Mesothelial cell of epicardium (in vitro differentiated cells): ENCODE results near the gene KIAA2012. TPM values are rescaled to one million over a fixed set of nuclear protein-coding genes. Genes with fewer than 3 reads are reported as not detected.
A peak's percentile ranks its signal among the peaks of the same experiment; 100 is the strongest.
"Not testable (repeated sequence)": the region's sequence is repeated elsewhere in the genome, so short reads cannot be mapped to it uniquely, and the experiment has no call there.

ENCODE experiments used
- DNase-seq, 2 experiments: peaks; one replicate each; pipeline ENCODE4 v3.0.0; 2021; ENCODE audit warnings: low spot score in 2 of 2; ENCODE audit not compliant: unreplicated experiment in 2 of 2
- H3K27ac Mint-ChIP-seq: 2 replicates; pipeline ENCODE4 v1.8.0; 2021; ENCODE audit warnings: mixed read lengths
- H3K27me3 Mint-ChIP-seq: 2 replicates; pipeline ENCODE4 v1.8.0; 2021; ENCODE audit warnings: low read depth, mixed read lengths
- H3K36me3 Mint-ChIP-seq: 2 replicates; pipeline ENCODE4 v1.8.0; 2021; ENCODE audit warnings: mixed read lengths
- H3K4me1 Mint-ChIP-seq: 2 replicates; pipeline ENCODE4 v1.8.0; 2021; ENCODE audit warnings: mixed read lengths
- H3K4me3 Mint-ChIP-seq: 2 replicates; pipeline ENCODE4 v1.8.0; 2021; ENCODE audit warnings: mild to moderate bottlenecking, moderate library complexity, mixed read lengths
- H3K9me3 Mint-ChIP-seq: 2 replicates; pipeline ENCODE4 v1.8.0; 2021; ENCODE audit warnings: mixed read lengths
- total RNA-seq: library from RNA; stranded (reverse); gene quantifications from 3 replicates; pipeline ENCODE4 v1.2.1, GENCODE V29; 2021
- TF ChIP-seq, protein P1 (sequence below): fragments of 200-600 bp; sonication (generic); IDR thresholded peaks from one replicate; pipeline ENCODE4 v1.5.0; 2021; ENCODE audit warnings: antibody characterized with exemption; ENCODE audit not compliant: unreplicated experiment

KIAA2012 gene
- total RNA-seq, 1 donor from 2014 or later, result 0.45 TPM

DNA sequence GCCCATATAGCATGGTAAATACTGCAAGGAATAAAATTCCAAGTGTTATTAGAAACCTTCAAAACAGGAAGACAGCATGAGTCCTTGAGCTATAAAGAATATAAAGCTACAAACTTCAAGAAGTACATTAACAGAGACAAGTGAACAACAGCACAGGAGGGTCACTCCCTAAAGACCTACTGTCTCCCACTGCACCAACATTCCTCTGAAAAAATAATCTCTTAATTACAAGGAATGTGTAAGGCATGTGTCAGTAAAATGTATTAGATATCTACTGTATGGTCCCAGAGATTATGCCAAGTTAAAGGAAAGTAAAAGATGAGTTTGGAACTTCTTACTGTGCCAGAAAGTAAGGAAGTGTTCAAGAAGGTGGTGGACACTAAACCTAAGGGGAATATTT lies 135.5 kb downstream of the KIAA2012 start:
- no peak overlapping the region for H3K4me3 Mint-ChIP-seq
- H3K36me3 Mint-ChIP-seq, result peaks cover 14% of the 10 kb centered on the region
- DNase-seq, result no peak
- TF ChIP-seq, protein P1, sequence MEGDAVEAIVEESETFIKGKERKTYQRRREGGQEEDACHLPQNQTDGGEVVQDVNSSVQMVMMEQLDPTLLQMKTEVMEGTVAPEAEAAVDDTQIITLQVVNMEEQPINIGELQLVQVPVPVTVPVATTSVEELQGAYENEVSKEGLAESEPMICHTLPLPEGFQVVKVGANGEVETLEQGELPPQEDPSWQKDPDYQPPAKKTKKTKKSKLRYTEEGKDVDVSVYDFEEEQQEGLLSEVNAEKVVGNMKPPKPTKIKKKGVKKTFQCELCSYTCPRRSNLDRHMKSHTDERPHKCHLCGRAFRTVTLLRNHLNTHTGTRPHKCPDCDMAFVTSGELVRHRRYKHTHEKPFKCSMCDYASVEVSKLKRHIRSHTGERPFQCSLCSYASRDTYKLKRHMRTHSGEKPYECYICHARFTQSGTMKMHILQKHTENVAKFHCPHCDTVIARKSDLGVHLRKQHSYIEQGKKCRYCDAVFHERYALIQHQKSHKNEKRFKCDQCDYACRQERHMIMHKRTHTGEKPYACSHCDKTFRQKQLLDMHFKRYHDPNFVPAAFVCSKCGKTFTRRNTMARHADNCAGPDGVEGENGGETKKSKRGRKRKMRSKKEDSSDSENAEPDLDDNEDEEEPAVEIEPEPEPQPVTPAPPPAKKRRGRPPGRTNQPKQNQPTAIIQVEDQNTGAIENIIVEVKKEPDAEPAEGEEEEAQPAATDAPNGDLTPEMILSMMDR, result no peak
- peak overlapping the region; percentile 73 for H3K27ac Mint-ChIP-seq
- H3K9me3 Mint-ChIP-seq, result no peaks in the 10 kb centered on the region
- H3K4me1 Mint-ChIP-seq, result peaks cover 2% of the 10 kb centered on the region
- no peaks in the 10 kb centered on the region for H3K27me3 Mint-ChIP-seq

DNA sequence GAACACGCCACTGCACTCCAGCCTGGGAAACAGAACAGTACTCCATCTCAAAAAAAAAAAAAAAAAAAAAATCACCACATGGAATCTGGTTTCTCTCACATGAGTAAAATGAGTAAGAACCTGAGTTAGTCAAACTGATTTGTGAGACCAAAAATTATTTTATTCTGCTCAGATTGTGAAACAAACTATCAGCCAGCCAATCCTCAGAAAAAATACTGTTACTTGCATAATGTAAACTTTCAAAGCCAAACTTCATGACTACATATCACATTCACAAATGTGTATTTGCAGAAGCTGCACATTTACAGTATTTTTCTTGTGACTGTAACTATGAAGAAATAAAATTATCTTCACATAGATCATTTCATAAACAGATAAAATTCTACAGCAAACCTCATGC lies 142.1 kb downstream of the KIAA2012 start:
- no peaks in the 10 kb centered on the region for H3K4me1 Mint-ChIP-seq
- no peak for DNase-seq
- H3K4me3 Mint-ChIP-seq, result no peak overlapping the region
- H3K27ac Mint-ChIP-seq, result no peak overlapping the region
- no peaks in the 10 kb centered on the region for H3K9me3 Mint-ChIP-seq
- TF ChIP-seq, protein P1, result no peak
- no peaks in the 10 kb centered on the region for H3K27me3 Mint-ChIP-seq
- H3K36me3 Mint-ChIP-seq, result peaks cover 28% of the 10 kb centered on the region

DNA sequence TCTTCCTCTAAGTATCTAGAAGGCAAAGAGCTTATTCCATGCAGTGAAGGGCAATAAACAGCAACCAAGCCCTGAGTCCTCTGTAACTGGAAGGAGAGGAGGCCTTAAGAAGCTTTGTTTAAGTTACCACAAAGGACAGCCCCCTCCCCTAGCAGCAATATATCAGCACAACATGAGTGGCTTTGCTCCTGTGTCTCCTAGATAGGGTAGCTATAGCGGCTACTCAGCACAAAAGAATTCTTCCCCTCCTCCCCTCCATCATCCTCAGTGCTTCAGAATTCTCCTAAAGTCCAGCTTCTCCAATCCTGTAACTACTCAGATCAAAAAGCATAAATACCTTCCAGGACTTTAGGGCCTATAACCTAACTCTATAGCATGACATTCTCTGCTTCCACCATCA lies 148.8 kb downstream of the KIAA2012 start:
- Mint-ChIP-seq H3K27ac (peak overlapping the region; percentile 19), H3K36me3 (peaks cover 34% of the 10 kb centered on the region), H3K4me1 (peaks cover 10% of the 10 kb centered on the region), H3K27me3 (no peaks in the 10 kb centered on the region), H3K9me3 (no peaks in the 10 kb centered on the region), H3K4me3 (no peak overlapping the region)
- no peak for DNase-seq
- TF ChIP-seq, protein P1, result no peak

DNA sequence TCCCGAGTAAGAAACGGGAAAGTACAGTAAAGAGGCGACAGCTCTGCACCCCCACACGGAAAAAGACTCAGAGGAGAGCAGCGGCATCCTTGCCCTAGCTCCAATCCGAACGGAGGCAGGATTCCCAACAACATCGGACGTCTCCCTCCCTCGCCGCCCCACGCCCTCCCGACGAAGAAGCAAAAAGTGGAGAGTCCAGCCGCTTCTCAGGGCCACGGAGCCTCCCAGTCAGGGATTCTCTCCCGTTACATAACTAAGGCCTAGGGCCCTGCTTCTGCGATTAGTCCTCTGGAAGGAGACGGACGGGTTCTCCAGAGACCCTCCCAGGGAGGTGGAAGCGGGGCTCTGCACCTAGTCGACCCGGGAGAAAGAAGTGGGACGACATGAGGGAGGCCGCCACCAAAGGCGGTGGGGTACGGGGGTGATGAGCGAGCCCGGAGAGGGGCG lies 164.8 kb downstream of the KIAA2012 start:
- TF ChIP-seq, protein P1, result no peak
- peak overlapping the region; percentile 94 for H3K27ac Mint-ChIP-seq
- no peaks in the 10 kb centered on the region for H3K9me3 Mint-ChIP-seq
- peaks cover 17% of the 10 kb centered on the region for H3K4me1 Mint-ChIP-seq
- H3K36me3 Mint-ChIP-seq, result no peaks in the 10 kb centered on the region
- H3K4me3 Mint-ChIP-seq, result peak overlapping the region; percentile 99
- peak in 1 of 2 experiments; percentile 64 for DNase-seq
- H3K27me3 Mint-ChIP-seq, result no peaks in the 10 kb centered on the region

DNA sequence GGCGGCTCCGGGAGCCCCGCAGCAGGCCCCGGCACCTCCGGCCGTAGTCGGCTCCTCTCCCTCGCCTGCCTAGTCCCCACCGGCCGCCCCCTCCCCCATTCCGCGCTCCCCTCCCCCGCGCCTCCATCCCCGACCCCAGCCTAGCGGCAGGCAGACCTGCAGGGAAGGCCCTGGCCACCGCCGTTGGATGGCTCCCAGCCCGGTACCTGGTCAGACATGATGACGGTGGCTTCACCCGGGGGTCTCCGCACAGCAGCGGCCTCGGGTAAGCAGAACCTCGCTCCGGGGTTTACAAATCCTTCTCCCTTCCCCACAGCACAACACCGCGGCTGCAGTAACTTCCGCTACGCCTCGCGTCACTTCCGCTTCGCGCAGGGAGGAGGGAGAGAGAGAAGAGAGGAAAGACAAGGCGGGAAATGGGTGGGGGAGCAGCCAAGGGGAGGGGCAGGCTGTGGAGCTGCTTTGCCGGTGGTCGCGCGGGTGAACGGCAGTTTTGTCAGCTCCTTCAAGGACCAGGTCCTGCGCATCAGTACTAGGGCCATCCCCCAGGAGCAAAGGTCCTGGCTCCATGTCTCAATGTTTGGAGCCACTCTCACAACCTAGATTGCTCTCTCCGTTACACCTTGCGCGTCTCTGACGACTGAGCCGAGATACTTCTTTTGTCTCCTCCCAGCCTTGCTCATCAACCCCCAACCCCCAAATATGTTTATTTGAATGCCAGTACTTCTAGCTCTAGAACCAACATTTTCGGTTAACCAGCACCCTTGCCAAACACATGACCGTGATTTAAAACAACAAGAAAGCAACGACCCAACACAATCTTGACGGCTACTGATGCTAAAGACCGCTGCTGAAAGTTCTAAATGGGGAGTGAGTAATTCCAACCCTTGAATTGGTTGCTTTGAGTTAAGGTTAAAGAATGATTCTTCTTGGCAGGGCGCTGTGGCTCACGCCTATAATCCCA lies 165.5 kb downstream of the KIAA2012 start, which contains the start of gene SUMO1:
Gene SUMO1 (minus strand): TSS at position 364 of the 964 bp plus-strand sequence. CDS start 146 bp downstream, at position 218.
- H3K4me3 Mint-ChIP-seq, result peak within 1 kb of the TSS; percentile 99
- H3K27me3 Mint-ChIP-seq, result no peaks in the 10 kb centered on the region
- H3K36me3 Mint-ChIP-seq, result no peaks in the 10 kb centered on the region
- peaks cover 17% of the 10 kb centered on the region for H3K4me1 Mint-ChIP-seq
- H3K9me3 Mint-ChIP-seq, result no peaks in the 10 kb centered on the region
- DNase-seq, result peak; percentile 74 to 90
- H3K27ac Mint-ChIP-seq, result peak within 1 kb of the TSS; percentile 99
- TF ChIP-seq, protein P1, result no peak

DNA sequence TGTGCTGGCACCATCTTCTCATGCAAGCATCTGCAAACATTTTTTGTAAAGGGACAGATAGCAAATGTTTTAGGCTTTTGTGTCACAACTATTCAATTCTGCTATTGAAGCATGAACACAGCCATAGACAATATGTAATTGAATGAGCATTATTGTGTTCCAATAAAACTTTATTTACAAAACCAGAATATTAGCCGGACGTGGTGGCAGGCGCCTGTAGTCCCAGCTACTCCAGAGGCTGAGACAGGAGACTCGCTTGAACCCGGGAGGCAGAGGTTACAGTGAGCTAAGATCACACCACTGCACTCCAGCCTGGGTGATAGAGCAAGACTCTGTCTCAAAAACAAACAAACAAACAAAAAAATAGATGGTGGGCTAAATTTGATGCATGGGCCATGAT lies 174.7 kb downstream of the KIAA2012 start:
- H3K36me3 Mint-ChIP-seq, result not testable (repeated sequence)

More for the DNA sequence above, 174.7 kb downstream of the KIAA2012 start:
- not testable (repeated sequence) for H3K27me3 Mint-ChIP-seq, H3K9me3 Mint-ChIP-seq, H3K4me1 Mint-ChIP-seq, H3K27ac Mint-ChIP-seq, DNase-seq, H3K4me3 Mint-ChIP-seq
